ENCODE results near the gene ICAM2.
"Not testable (repeated sequence)": the region's sequence is repeated elsewhere in the genome, so short reads cannot be mapped to it uniquely, and the experiment has no call there.

The ICAM2 gene

DNA sequence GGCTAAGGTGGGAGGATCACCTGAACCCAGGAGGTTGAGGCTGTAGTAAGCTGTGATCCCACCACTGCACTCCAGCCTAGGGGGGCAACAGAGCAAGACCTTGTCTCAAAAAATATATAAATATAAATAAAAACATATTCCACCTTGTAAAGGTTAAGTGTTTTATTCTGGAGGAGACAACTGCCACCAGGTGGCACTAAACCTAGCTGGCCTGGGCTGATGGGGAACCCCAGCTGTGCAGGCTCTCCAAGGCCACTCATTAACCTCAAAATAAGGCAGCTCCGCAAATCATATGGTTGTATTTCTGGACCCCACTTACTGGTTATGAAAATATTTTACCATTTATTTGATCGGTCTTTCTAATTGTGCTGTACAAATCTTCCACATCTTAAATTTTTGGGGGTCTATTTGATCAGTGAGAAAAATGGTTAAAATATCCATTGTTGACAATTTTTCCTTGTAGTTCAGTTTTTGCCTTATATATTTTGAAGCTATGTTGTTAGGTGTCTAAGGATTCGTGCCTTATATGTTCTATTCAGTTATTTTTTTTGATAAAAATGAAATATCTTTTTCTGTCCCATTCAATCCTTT lies 8.5 kb upstream of the ICAM2 start:
- Mint-ChIP-seq H3K27ac (no peak overlapping the region), H3K27me3 (no peaks in the 10 kb centered on the region), H3K36me3 (no peaks in the 10 kb centered on the region), H3K9me3 (no peaks in the 10 kb centered on the region), H3K4me3 (no peak overlapping the region), H3K4me1 (peaks cover 38% of the 10 kb centered on the region)

DNA sequence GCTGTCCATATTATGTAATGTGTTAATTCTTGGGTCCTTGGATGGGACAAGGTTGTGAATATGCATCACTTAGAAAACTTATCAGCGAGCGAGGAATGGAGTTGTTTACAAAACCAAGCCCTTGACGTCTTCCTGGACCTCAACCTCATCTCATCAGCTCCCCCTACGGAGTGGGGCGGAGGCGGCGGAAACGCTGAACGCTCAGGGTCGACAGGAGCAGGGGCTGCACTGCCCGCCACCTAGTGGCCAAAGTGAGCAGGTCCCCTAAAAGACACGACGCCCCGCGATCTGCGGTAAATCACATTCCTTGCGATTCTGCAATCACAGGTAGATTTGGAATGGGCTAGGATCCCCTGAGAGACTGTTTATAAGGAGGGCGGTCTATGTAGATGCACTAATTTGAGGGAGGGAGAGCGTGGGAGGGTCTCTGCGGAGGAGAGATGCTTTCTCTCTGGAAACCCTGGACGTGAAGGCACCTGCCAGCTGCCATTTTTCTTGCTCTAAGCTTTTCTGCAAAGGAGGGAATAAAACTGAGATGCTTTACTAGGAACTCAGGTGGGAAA lies 5.4 kb upstream of the ICAM2 start:
- Mint-ChIP-seq H3K4me3 (peak overlapping the region; percentile 83), H3K27me3 (no peaks in the 10 kb centered on the region), H3K27ac (peak overlapping the region; percentile 76), H3K36me3 (no peaks in the 10 kb centered on the region), H3K4me1 (peaks cover 68% of the 10 kb centered on the region), H3K9me3 (no peaks in the 10 kb centered on the region)

DNA sequence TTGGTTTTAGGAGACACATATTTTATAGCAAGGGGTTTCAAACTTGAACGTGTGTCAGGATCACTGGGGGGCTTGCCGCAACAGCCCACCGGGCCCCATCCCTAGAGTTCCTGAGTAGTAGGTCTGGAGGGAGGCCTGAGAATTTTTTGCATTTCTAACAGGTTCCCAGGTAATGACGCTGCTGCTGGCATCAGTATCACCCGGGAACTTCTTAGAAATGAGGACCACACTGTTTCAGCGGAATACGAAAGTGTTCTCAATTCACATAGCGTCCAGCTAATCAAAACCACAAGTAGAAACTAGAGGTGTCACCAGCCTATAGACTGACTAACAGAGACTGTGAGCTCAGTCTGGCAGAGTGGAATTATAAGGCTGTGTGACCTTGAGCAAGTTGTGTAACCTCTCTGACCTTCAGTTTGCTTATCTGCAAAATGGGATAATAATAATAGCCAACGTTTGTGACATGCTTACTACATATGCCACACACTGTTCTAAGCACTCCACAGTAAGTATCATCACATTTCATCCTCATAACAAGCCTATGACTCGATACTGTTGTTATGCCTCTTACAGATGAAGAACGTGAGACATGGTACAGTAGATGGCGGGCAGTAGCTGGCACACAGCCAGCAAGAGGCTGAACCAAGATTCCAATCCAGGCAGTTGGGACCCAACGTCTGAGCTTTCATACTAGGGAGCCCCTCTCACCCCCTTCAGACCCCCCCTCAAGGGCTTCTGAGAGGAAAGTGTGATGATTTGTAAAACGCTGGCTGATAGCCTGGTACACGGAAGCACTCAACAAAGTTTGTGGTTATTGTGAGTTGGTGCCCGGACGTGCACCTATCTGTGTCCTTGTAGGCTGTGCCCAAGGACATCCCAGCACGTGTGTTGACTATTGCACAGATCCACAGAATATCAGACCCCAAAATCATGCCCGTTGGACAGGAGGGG lies 4.6 kb upstream of the ICAM2 start:
- H3K27ac Mint-ChIP-seq = peak overlapping the region; percentile 76
- H3K36me3 Mint-ChIP-seq = no peaks in the 10 kb centered on the region
- H3K4me1 Mint-ChIP-seq = peaks cover 68% of the 10 kb centered on the region
- no peaks in the 10 kb centered on the region for H3K27me3 Mint-ChIP-seq
- no peaks in the 10 kb centered on the region for H3K9me3 Mint-ChIP-seq
- H3K4me3 Mint-ChIP-seq = peak overlapping the region; percentile 83

DNA sequence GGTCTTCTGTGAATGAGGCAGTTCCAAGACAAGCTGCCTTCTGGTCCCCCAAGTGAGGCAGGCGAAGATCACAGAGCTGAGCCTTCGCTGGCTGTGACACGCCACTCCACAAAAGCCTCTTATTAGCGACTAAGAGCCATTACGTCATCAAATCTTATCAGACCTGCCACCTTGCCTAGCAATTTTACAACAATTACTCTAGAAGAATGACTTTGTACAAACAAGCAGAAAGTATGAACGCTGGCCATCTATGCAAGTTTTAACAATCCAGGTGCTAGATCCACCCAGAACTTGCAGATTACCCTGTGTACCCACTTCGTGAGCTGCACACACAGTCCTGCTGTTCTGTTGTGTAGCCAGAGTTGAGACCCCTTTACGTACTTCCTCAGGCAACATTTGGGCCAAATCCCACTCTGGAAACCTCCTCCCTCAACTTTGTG lies 3.8 kb upstream of the ICAM2 start:
- Mint-ChIP-seq H3K36me3 (no peaks in the 10 kb centered on the region), H3K27ac (peak overlapping the region; percentile 89), H3K4me3 (no peak overlapping the region), H3K4me1 (peaks cover 68% of the 10 kb centered on the region), H3K27me3 (no peaks in the 10 kb centered on the region), H3K9me3 (no peaks in the 10 kb centered on the region)

DNA sequence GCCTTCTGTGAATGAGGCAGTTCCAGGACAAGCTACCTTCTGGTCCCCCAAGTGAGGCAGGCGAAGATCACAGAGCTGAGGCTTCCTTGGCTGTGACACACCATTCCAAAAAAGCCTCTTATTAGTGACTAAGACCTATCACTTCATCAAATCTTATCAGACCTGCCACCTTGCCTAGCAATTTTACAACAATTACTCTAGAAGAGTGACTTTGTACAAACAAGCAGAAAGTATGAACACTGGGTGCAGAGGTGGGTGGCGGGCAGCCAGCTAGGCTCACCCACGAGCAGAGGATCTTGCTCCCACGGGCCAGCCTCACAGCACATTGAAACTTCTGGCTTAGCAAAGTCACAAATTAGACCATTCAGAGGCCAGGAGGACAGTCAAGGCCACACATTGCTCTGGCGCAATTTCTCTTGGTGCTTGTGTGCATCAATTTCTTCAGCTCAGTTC lies 2.2 kb upstream of the ICAM2 start:
- Mint-ChIP-seq H3K27ac (peak overlapping the region; percentile 97), H3K4me1 (peaks cover 69% of the 10 kb centered on the region)

DNA sequence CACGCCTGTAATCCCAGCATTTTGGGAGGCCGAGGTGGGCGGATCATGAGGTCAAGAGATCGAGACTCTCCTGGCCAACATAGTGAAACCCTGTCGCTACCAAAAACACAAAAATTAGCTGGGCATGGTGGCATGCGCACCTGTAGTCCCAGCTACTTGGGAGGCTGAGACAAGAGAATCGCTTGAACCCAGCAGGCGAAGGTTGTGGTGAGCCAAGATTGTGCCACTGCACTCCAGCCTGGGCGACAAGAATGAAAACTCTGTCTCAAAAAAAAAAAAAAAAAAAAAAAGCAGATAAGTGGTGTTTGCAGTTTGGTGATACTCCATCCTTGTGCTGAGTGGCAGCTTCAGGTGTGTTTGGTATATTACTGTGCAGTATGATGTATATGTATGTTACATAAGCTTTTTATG lies 877 bp downstream of the ICAM2 start:
- H3K4me3 Mint-ChIP-seq = peak overlapping the region; percentile 96
- H3K9me3 Mint-ChIP-seq, H3K36me3 Mint-ChIP-seq, H3K27me3 Mint-ChIP-seq: not testable (repeated sequence)
- H3K27ac Mint-ChIP-seq = peak overlapping the region; percentile 97
- H3K4me1 Mint-ChIP-seq = peaks cover 74% of the 10 kb centered on the region

More for the DNA sequence above, 2.2 kb upstream of the ICAM2 start:
- Mint-ChIP-seq H3K4me3 (peak overlapping the region; percentile 50), H3K27me3 (no peaks in the 10 kb centered on the region), H3K9me3 (no peaks in the 10 kb centered on the region), H3K36me3 (peaks cover 2% of the 10 kb centered on the region)

DNA sequence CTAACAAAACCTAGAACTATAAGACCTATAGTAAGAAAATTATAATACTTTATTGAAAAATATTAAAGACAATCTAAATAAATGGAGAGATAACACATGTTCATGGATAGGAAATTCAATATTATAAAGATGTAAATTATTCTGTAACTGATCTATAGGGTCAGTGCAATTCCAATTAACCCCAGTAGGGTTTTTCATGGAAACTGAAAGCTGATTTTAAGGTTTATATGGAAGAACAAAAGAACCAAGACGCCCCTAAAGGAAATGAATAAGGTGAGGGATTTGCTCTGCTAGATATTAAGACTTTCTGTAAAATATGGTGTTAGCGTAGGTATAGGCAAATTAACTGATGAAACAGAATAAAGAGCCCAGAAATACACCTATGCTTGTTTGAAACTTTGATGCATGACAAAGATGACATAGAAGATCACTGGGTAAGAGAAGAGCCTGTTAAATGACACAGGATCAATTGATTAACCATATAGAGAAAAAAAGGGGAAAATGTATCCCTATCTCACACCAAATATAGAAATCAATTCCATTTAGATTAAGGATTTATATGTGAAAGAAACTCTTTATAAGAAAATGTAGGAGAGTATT lies 3.0 kb downstream of the ICAM2 start:
- Mint-ChIP-seq H3K36me3 (peaks cover 6% of the 10 kb centered on the region), H3K4me3 (peak overlapping the region; percentile 96), H3K4me1 (peaks cover 74% of the 10 kb centered on the region), H3K9me3 (no peaks in the 10 kb centered on the region), H3K27ac (peak overlapping the region; percentile 96), H3K27me3 (no peaks in the 10 kb centered on the region)

DNA sequence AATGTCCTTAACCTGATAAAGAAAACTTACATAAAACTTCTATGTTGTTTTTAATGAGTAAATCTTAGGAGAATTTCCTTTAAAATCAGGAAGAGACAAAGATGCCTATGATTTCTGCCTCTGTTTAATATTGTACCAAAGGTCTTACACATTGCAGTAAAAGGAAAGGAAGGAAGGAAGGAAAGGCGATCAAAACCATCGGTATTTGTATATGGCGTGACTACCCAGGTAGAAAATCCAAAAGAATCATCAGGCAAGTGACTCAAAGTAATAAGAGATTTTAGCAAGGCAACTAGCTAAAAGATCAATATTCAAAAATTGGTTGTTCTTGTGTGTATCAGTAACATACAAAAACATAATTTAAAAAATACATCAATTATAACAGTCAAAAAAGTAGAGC lies 3.5 kb downstream of the ICAM2 start:
- H3K9me3 Mint-ChIP-seq = no peaks in the 10 kb centered on the region

DNA sequence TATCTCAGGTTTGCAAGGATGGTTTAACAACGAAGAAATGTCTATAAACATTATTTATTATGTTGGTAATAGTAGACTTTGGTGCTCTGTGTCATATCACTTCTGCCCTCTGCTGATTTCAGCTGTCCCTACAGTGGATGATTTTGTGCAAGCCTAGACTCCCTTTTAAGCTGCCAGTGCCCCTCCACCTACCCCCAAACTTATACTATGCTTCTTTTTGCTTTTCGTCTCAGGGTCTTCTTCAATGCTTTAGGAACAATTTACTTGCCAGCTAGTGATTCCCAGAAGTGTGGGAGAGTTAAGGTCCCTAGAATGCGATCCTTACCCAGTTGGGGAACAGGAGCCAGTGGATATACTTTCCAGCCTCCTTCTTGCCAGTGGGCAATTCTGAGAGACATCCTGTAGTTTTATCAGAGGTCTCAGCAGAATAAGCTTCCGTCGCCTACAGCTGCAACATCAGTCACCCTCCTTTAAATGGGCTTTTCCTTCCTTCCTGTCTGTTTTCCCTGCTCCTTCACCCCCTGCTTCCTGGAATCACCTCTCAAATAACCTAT lies 4.1 kb downstream of the ICAM2 start:
- H3K4me3 Mint-ChIP-seq = peak overlapping the region; percentile 80
- H3K4me1 Mint-ChIP-seq = peaks cover 73% of the 10 kb centered on the region
- no peaks in the 10 kb centered on the region for H3K27me3 Mint-ChIP-seq
- H3K36me3 Mint-ChIP-seq = peaks cover 13% of the 10 kb centered on the region
- no peaks in the 10 kb centered on the region for H3K9me3 Mint-ChIP-seq
- H3K27ac Mint-ChIP-seq = peak overlapping the region; percentile 75

More for the DNA sequence above, 3.5 kb downstream of the ICAM2 start:
- H3K4me3 Mint-ChIP-seq = peak overlapping the region; percentile 80
- H3K27ac Mint-ChIP-seq = peak overlapping the region; percentile 75
- peaks cover 73% of the 10 kb centered on the region for H3K4me1 Mint-ChIP-seq
- peaks cover 7% of the 10 kb centered on the region for H3K36me3 Mint-ChIP-seq
- no peaks in the 10 kb centered on the region for H3K27me3 Mint-ChIP-seq

DNA sequence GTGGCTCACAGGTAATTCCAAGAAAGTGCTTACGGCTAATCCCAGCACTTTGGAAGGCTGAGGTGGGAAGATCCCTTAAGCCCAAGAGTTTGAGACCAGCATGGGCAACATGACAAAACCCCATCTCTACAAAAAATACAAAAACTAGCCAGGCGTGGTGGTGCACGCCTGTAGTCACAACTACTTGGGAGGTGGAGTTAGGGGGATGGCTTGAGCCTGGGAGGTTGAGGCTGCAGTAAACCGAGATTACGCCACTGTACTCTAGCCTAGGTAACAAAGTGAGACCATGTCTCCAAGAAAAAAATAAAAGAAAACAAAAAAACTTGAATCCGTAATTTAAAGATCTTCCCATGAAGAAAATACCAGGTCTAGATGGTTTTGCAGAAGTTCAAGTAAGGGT lies 5.0 kb downstream of the ICAM2 start:
- Mint-ChIP-seq H3K27ac (peak overlapping the region; percentile 100), H3K36me3 (peaks cover 17% of the 10 kb centered on the region), H3K4me3 (peak overlapping the region; percentile 80), H3K9me3 (no peaks in the 10 kb centered on the region), H3K27me3 (no peaks in the 10 kb centered on the region), H3K4me1 (peaks cover 78% of the 10 kb centered on the region)

DNA sequence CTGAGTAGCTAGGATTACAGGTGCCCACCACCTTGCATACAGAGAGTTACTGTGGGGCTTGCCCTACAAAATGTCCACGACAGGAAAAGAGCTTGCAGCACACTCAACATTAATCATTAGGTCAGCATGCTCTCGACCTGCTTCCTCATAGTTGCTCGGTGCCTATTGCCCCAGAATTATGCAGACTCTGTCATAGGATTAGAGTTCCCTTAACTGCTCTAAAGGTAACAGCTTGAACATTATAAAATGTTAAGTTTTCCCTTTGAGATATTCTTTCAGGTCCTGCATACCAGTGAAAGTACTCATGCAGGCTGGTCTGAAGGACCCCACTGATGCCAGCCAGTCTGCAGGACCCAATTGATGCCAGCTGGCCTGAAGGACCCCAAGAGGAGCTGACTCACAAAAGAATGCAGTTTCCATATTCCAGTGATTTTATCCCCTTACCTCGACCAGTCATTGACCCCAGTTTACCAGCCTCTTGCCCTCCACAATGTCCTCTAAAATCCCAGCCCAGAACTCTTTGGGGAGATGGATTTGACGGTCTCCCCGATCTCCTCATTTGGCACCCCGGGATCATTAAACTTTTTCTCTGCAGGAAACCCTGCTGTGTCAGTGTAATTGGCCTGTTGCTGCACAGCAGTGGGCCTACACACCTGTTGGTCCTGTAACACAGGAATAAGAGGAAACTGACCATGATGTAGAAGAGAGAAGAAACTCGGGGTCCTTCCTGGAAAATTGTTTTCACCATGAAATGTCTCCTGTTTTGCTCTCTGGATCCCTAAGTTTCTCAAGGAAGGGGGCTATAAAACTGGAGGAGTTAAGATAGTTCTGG lies 10.6 kb downstream of the ICAM2 start:
- H3K27ac Mint-ChIP-seq = peak overlapping the region; percentile 85
- H3K27me3 Mint-ChIP-seq = no peaks in the 10 kb centered on the region
- peak overlapping the region; percentile 64 for H3K4me3 Mint-ChIP-seq
- no peaks in the 10 kb centered on the region for H3K9me3 Mint-ChIP-seq
- H3K4me1 Mint-ChIP-seq = peaks cover 86% of the 10 kb centered on the region
- H3K36me3 Mint-ChIP-seq = peaks cover 14% of the 10 kb centered on the region

DNA sequence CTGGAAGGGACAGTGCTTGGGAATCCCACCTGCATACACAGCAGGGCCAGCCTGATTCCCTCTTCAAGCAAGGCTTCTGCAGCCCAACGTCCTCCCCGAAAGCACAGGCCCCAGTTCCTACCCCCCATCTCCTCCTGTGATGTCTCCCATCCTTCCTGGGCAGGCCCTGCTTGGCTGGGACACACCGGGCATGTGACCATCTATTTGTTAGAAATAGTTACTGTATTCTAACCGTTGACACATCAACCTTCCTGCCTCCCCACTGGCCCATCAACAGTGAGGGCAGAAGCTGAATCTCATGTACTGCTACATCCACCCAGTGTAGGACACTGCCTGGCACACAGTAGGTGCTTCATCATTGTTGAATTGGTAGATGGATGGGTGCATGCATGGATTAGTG lies 11.6 kb downstream of the ICAM2 start:
- Mint-ChIP-seq H3K9me3 (no peaks in the 10 kb centered on the region), H3K4me3 (no peak overlapping the region), H3K27me3 (no peaks in the 10 kb centered on the region), H3K36me3 (peaks cover 14% of the 10 kb centered on the region), H3K27ac (peak overlapping the region; percentile 46), H3K4me1 (peaks cover 77% of the 10 kb centered on the region)

DNA sequence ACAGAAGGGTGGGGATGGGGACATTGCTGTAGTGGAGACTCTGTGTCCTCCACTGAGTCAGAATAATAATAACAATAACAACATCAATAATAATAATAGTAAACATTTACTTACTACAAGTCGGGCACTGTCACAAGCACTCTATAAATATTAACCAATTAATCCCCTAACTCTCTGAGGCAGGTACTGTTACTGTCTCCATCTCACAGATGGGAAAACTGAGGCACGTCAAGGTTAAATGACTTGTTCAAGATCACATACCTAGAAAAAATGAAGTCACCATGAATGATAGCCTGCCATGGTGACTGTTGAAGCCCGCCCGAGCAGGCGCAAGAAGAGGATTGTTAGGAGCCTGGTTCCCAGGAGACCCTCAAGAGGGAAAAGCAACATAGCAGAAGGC lies 12.1 kb downstream of the ICAM2 start:
- Mint-ChIP-seq H3K27ac (no peak overlapping the region), H3K36me3 (peaks cover 19% of the 10 kb centered on the region), H3K27me3 (no peaks in the 10 kb centered on the region), H3K9me3 (no peaks in the 10 kb centered on the region), H3K4me3 (no peak overlapping the region), H3K4me1 (peaks cover 72% of the 10 kb centered on the region)

DNA sequence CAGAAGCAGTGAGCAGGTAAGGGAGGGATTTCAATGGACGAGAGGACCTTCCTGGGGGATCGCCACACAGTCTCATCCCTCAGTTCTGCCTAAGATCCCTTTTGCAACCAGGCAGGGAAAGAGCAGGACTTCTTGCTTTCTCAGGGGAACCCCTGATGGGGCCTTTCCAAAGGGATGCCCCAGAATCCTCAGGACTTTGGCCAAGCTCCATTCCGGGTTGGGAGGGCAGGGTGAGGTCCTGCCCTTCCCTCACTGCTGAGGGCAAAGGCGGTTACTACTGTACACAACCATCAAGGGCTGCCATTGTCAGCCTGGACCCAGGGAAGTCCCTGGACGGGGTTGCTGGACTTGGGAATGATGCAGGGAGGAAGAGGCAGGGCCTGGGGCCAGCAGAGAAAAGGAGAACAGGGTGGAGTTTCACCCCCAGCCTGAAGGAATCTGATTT lies 12.6 kb downstream of the ICAM2 start:
- peaks cover 67% of the 10 kb centered on the region for H3K4me1 Mint-ChIP-seq

More for the DNA sequence above, 12.6 kb downstream of the ICAM2 start:
- H3K27ac Mint-ChIP-seq = peak overlapping the region; percentile 35
- no peak overlapping the region for H3K4me3 Mint-ChIP-seq
- H3K27me3 Mint-ChIP-seq = no peaks in the 10 kb centered on the region
- H3K36me3 Mint-ChIP-seq = peaks cover 19% of the 10 kb centered on the region
- H3K9me3 Mint-ChIP-seq = no peaks in the 10 kb centered on the region
